Upper lobe of left lung (tissue), 4 donors: ENCODE measurements around the gene PRSS56.

Experiments used
- CTCF ChIP-seq, 6 experiments: fragments of 450-650 bp in 4 of 6; fragments of 200-600 bp in 2 of 6; sonication (generic) in 2 of 6; IDR thresholded peaks; one replicate each; pipeline ENCODE4 v1.5.1; 2016 to 2019; ENCODE audit warnings: antibody characterized with exemption in 6 of 6
- EP300 ChIP-seq, 4 donors: sonication (generic); formaldehyde crosslinking; IDR thresholded peaks; one replicate each; pipeline ENCODE4 v1.5.1; 2017; ENCODE audit warnings: antibody characterized with exemption in 4 of 4, control low read depth in 2 of 4
- POLR2A ChIP-seq, 4 donors: fragments of 450-650 bp; IDR thresholded peaks; one replicate each; pipeline ENCODE4 v1.5.1; 2016 to 2017; ENCODE audit warnings: antibody characterized with exemption in 4 of 4, mild to moderate bottlenecking in 2 of 4
- POLR2AphosphoS5 ChIP-seq, 2 donors: sonication (generic); formaldehyde crosslinking; IDR thresholded peaks; one replicate each; pipeline ENCODE4 v1.5.1; 2017; ENCODE audit warnings: antibody characterized with exemption in 2 of 2

GRCh38 chr2:232487385-232488096, 32.6 kb upstream of the PRSS56 start, which contains the start of gene ECEL1:
- TF ChIP-seq CTCF (IDR thresholded peaks at IDR 0.05) = no peak
- TF ChIP-seq POLR2A (IDR thresholded peaks at IDR 0.05) = no peak
- TF ChIP-seq EP300 (IDR thresholded peaks at IDR 0.05) = no peak
- TF ChIP-seq POLR2AphosphoS5 (IDR thresholded peaks at IDR 0.05) = no peak
